Activated CD4-positive, alpha-beta T cell treated with anti-CD3 and anti-CD28 coated beads, Interleukin-10, Interleukin-2, amounts not matched to agents 100 ng/mL and 50 ng/mL, durations not matched to agents 16 hours and 8 hours (primary cell): Measurements from ENCODE around the gene MOV10.
"Not testable (repeated sequence)": the region's sequence is repeated elsewhere in the genome, so short reads cannot be mapped to it uniquely, and the experiment has no call there.

Experiments
- DNase-seq: peaks from one replicate; pipeline ENCODE4 v3.0.0-alpha.2; 2020

The MOV10 gene

DNA sequence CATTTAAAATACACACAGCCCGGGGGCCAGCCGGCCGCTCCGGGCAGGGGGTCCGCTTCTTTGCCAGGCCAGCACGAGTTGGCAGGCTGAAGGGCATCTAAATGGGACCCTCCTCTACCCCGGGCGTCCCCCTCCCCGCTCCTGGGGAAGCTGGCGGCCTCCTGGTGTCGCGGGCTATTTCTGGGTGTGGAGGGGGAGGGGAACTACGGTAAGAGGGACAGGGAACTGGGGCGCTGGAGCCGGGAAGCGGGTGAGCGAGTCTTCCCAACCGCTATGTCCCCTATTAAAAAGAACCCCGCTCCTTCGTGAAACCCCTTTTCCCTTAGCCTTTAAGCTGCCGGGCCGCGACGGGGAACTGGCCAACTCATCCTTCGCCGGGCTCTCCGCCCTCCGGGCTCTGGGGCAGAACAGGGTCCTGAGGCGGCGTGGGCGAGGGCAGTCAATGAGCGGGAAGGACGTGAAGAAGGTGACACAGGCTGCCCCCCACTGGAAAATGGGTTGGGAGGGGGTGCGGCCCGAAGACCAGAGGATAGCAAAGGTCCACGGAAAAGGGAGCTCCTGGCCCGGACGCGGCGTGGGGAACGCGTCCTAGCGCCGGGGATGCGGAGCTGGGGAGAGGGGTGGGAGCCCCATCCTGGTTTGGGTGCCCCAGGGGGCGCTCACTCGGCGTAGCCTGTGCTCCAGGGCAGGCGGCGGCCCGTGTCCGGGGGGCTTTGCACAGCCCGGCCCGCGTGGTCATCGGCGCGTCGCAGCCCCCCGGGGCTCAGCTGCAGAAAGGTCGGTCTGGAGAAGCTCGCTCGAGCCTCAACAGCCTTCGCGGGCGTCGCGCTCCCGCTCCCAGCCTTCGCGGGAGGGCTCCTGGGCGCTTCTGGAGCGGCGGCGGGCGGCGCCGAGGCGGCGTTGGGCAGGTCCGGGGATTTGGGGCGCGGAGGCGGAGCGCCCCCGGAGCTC lies 40.1 kb downstream of the MOV10 start:
- DNase-seq = no peak

- peak; percentile 97 for DNase-seq
Measured at GRCh38 chr1:112715264-112716053, 41.0 kb downstream of the MOV10 start, which contains the start of gene PPM1J. PPM1J (minus strand) TSS chr1:112715332; CDS start chr1:112715301, 31 bp downstream.

- DNase-seq = peak; percentile 82
Measured at GRCh38 chr1:112716133-112716720, 41.8 kb downstream of the MOV10 start.

GRCh38 chr1:112717263-112717873 lies 42.9 kb downstream of the MOV10 start:
- no peak for DNase-seq

GRCh38 chr1:112718691-112719418 lies 44.4 kb downstream of the MOV10 start:
- DNase-seq = peak; percentile 79

DNA sequence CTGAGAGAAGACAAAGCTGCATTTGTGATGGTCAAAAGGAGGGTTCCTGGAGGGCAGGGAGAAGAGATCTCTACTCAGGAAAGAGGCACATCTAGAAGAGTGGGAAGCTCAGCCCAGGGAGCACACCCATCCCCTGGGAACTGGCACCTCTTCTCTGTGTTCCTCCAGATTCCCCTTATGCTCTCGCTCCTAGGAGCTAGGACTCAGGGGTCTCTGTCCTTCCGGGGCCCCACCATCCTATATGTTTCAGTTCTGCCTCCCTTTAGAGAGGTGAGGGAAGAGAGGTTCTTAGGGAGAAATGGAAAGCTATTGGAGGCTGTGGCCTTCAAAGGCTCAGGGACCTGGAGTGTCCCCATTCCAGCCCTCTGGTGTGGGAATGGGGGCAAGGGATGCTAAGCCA lies 45.2 kb downstream of the MOV10 start:
- no peak for DNase-seq

DNA sequence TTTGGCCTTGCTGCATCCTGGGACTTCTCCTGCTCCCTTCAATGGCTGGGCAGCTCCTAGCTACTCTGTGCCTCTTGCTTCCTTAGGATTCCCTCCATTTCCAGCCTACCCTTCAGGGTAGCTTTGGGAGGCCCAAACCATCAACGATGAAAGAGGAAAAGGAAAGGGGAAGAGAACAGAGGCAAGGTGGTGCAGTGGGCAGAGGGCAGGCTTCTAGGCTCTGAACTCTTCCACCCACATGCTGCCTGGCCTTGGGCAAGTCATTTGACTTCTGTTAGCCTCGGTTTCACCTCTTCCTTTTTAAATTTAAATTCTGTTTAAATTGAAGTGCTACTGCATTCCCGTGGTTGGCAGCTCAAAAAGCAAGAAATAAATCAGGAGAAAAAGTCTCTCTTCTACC lies 46.3 kb downstream of the MOV10 start:
- DNase-seq = no peak

DNA sequence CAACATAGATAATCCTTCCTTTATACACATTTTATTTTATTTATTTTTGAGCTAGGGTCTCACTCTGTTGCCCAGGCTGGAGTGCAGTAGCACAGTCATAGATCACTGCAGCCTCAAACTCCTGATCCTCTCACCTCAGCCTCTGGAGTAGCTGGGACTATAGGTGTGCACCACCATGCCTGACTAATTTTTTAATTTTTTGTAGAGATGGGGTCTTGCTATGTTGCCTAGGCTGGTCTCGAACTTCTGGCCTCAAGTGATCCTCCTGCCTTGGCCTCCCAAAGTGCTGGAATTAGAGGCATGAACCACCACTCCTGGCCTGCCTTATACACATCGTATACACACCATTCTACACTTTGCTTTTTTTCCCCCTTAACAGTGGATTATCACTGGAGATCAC lies 46.8 kb downstream of the MOV10 start:
- DNase-seq = not testable (repeated sequence)

DNA sequence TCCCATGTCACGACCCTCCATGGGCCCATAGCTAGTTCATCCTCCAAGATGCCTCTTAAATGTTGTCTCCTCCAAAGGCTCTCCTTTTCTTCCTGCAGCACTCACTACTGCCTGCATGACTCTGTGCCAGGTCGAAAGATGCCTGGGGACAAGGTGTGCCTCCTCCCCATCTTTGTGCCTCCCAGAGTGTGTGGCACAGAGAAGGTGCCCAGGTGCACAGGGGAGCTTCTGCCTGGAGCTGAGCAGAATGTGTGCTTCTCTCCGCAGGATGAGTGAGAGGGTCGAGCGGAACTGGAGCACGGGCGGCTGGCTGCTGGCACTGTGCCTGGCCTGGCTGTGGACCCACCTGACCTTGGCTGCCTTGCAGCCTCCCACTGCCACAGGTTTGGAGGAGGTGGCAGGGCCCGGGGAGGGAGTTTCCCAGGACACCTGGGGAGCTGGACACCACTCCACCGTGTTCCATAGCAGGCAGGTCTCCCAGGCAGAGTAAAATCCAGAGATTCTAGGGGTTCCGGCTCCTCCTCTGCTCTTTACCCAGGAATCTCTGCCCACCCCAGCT lies 47.6 kb downstream of the MOV10 start:
- no peak for DNase-seq

GRCh38 chr1:112722601-112723510 lies 48.4 kb downstream of the MOV10 start:
- no peak for DNase-seq

GRCh38 chr1:112723511-112723839 lies 49.0 kb downstream of the MOV10 start:
- no peak for DNase-seq

GRCh38 chr1:112724240-112724639 lies 49.8 kb downstream of the MOV10 start:
- DNase-seq = not testable (repeated sequence)

DNA sequence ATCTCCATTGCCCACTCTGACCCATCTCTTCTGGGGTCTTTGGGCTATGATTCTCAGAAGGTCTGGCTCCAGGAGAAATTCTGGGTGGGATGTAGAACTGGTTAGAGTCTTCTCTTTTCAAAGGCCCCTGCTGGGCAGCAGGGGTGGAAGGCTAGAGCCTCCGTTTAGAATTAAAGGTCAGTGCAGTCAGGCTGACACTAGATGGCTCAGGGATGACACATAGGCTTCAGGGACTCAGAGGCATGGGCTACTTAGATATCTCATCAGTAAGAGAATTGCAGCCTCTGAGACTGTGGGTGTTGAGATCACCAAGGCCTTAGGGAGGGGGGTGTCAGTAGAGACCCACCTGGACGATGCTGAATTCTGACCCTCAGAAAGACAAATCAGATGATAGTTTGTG lies 53.3 kb downstream of the MOV10 start:
- DNase-seq = no peak

DNA sequence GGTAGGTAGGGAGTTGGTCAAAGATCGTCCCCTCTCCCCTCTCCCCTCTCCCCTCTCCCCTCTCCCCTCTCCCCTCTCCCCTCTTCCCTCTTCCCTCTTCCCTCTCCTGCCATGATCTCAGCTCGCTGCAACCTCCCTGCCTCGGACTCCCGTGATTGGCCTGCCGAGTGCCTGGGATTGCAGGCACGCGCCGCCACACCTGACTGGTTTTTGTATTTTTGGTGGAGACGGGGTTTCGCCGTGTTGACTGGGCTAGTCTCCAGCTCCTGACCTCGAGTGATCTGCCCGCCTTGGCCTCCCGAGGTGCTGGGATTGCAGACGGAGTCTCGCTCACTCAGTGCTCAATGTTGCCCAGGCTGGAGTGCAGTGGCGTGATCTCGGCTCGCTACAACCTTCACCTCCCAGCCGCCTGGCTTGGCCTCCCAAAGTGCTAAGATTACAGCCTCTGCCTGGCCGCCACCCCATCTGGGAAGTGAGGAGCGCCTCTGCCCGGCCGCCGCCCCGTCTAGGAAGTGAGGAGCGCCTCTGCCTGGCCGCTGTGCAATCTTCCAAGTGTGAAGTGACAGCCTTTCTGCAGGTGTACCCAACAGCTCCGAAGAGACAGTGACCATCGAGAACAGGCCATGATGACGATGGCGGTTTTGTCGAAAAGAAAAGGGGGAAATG lies 54.0 kb downstream of the MOV10 start:
- DNase-seq = not testable (repeated sequence)

DNA sequence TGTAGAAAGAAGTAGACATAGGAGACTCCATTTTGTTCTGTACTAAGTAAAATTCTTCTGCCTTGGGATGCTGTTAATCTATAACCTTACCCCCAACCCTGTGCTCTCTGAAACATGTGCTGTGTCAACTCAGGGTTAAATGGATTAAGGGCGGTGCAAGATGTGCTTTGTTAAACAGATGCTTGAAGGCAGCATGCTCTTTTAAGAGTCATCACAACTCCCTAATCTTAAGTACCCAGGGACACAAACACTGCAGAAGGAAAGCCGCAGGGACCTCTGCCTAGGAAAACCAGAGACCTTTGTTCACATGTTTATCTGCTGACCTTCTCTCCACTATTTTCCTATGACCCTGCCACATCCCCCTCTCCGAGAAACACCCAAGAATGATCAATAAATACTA lies 54.6 kb downstream of the MOV10 start:
- DNase-seq = not testable (repeated sequence)

- no peak for DNase-seq
Measured at GRCh38 chr1:112729909-112730308, 55.5 kb downstream of the MOV10 start.

DNA sequence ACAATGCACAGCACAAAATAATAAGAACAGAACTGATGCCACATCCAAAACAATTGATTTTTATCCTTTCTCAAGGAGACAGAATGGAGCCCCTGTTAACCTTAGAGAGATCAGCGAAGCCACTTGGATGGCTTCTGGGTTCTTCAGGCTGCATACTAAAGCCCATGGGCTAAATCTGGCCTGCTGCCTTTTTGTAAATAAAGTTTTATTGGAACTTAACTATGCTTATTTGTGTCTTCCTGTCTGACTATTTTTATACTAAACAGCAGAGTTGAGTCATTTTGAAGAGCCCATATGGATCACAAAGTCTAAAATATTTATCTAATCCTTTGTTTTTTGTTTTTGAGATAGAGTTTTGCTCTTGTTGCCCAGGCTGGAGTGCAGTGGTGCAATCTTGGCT lies 57.0 kb downstream of the MOV10 start:
- DNase-seq = no peak

GRCh38 chr1:112735752-112736151 lies 61.3 kb downstream of the MOV10 start:
- DNase-seq = no peak

- no peak for DNase-seq
Measured at GRCh38 chr1:112737573-112737972, 63.1 kb downstream of the MOV10 start.
